Kidney epithelial cell (primary cell): ENCODE measurements around the gene HS6ST2. TPM values are rescaled to one million over a fixed set of nuclear protein-coding genes. Genes with fewer than 3 reads are reported as not detected.

ENCODE experiments used
- DNase-seq: peaks from one replicate; pipeline ENCODE4 v3.0.0-alpha.2; 2010; ENCODE audit warnings: low read depth
- H3K27me3 ChIP-seq: 2 replicates; pipeline ENCODE4 v1.6.0; 2011; ENCODE audit warnings: low read length; ENCODE audit not compliant: control insufficient read depth, insufficient read depth
- H3K36me3 ChIP-seq: 2 replicates; pipeline ENCODE4 v1.5.1; 2011; ENCODE audit warnings: low read length; ENCODE audit not compliant: control insufficient read depth, insufficient read depth
- H3K4me3 ChIP-seq: 2 replicates; pipeline ENCODE4 v1.5.1; 2011; ENCODE audit warnings: low read depth, mild to moderate bottlenecking, control low read depth, low read length
- total RNA-seq: library from RNA; depleted of rRNA; stranded (reverse); fragments of >200 nt; gene quantifications from 2 replicates; pipeline ENCODE4 v1.2.3, GENCODE V29; 2015
- TF ChIP-seq, protein P1 (sequence below): IDR thresholded peaks from 2 replicates; pipeline ENCODE4 v1.5.1; 2011; ENCODE audit warnings: mild to moderate bottlenecking, moderate library complexity, low read length, control low read depth, inconsistent platforms; ENCODE audit not compliant: insufficient read depth, poor library complexity, severe bottlenecking

HS6ST2 gene
- total RNA-seq, 1 donor from 2014 or later, result 8.4 TPM

- H3K36me3 ChIP-seq, result no peaks in the 10 kb centered on the region
- no peaks in the 10 kb centered on the region for H3K27me3 ChIP-seq
- no peak overlapping the region for H3K4me3 ChIP-seq
- TF ChIP-seq, protein P1, sequence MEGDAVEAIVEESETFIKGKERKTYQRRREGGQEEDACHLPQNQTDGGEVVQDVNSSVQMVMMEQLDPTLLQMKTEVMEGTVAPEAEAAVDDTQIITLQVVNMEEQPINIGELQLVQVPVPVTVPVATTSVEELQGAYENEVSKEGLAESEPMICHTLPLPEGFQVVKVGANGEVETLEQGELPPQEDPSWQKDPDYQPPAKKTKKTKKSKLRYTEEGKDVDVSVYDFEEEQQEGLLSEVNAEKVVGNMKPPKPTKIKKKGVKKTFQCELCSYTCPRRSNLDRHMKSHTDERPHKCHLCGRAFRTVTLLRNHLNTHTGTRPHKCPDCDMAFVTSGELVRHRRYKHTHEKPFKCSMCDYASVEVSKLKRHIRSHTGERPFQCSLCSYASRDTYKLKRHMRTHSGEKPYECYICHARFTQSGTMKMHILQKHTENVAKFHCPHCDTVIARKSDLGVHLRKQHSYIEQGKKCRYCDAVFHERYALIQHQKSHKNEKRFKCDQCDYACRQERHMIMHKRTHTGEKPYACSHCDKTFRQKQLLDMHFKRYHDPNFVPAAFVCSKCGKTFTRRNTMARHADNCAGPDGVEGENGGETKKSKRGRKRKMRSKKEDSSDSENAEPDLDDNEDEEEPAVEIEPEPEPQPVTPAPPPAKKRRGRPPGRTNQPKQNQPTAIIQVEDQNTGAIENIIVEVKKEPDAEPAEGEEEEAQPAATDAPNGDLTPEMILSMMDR, result no peak
- DNase-seq, result no peak
Observed at GRCh38 chrX:132624466-132624865, 334.0 kb downstream of the HS6ST2 start.

DNA sequence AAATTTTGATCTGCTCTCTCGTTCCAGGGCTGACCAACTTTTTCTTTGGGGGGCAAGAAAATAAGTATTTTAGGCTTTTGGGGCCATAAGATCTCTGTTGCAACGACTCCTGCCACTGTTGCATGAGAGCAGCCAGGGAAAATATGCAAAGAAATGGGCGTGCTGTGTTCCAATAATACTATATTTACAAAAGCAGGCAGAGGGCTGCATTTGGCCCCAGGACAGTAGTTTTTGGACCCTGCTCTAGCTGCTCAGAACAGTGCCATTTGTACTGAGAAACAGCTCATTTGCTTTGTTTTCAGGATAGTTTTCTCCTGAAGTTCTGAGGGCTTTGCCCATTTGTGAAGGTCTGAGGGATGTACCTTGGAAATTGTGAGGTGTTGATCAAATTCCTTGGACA, 334.5 kb downstream of the HS6ST2 start:
- TF ChIP-seq, protein P1, result no peak
- DNase-seq, result no peak
- no peaks in the 10 kb centered on the region for H3K27me3 ChIP-seq
- H3K4me3 ChIP-seq, result no peak overlapping the region
- H3K36me3 ChIP-seq, result no peaks in the 10 kb centered on the region

- H3K4me3 ChIP-seq, result no peak overlapping the region
- no peak for DNase-seq
- H3K36me3 ChIP-seq, result no peaks in the 10 kb centered on the region
Observed at GRCh38 chrX:132623300-132623699, 335.1 kb downstream of the HS6ST2 start.

DNA sequence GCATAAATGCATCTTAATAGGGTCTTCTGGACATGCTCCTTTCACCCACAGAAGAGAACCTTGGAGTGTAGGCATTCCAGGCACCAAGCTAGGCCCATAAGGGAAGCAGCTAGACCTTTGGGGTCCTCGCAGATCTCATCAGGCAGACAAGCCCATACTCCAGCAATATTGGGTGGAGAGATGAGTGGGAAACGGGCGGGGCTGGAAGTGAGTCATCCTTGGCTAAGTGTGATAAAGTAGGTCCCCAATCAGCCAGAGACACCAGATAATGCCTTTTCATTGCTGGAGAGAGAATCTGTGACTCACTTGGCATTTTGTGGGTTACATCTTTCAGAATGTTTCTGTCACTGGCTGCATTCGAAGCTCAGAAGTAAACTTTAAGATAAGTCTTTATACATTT, 336.3 kb downstream of the HS6ST2 start:
- no peak for DNase-seq
- H3K4me3 ChIP-seq, result no peak overlapping the region
- H3K27me3 ChIP-seq, result no peaks in the 10 kb centered on the region
- TF ChIP-seq, protein P1, result no peak
- H3K36me3 ChIP-seq, result no peaks in the 10 kb centered on the region

More at GRCh38 chrX:132623300-132623699, 335.1 kb downstream of the HS6ST2 start:
- H3K27me3 ChIP-seq, result no peaks in the 10 kb centered on the region
- TF ChIP-seq, protein P1, result no peak

GRCh38 chrX:132618810-132619209, 339.6 kb downstream of the HS6ST2 start:
- Histone ChIP-seq H3K27me3 (no peaks in the 10 kb centered on the region), H3K4me3 (no peak overlapping the region), H3K36me3 (no peaks in the 10 kb centered on the region)
- TF ChIP-seq, protein P1, result no peak
- no peak for DNase-seq

- Histone ChIP-seq H3K36me3 (no peaks in the 10 kb centered on the region), H3K27me3 (no peaks in the 10 kb centered on the region), H3K4me3 (no peak overlapping the region)
- DNase-seq, result no peak
- TF ChIP-seq, protein P1, result peak; percentile 35
Observed at GRCh38 chrX:132615391-132616131, 342.9 kb downstream of the HS6ST2 start.
